ENCODE measurements around the gene SLC4A1AP. TPM values are rescaled to one million over a fixed set of nuclear protein-coding genes. Genes with fewer than 3 reads are reported as not detected.

Gene SLC4A1AP
- total and polyA plus RNA-seq, 9 of the 15 experiments (the other 6 are each of a cell fraction or from before 2014, with no cell fraction given): 8.1 to 40.5 (median 35.3) TPM

DNA sequence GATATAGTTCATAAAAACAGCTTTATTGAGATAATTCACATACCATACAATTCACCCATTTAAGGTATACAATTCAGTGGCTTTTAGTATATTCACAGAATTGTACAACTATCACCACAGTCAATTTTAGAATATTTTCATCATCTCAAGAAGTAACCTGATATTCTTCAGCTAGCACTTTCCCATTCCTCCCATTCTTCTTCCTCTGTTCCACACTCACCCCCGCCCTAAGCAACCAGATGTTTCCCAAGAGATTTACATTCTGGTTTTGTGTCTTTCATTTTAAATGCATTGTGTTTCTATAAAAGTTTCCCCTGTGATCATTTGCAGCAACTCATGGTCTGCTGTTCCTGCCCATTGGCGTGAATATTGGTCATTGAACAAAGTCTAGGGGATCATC lies 29.4 kb upstream of the SLC4A1AP start:
- ATAC-seq: no peak
- intact Hi-C loops (cut with micrococcal nuclease) (no loop called here), in situ Hi-C loops (cut with MboI) (no loop called here)
- Histone ChIP-seq H3K4me2 (ENCODE audit: insufficient read depth, low read length) (no peak overlapping the region), H3K27ac (ENCODE audit: extremely low read depth, low read depth, low read length) (no peak overlapping the region), H3K27me3 (ENCODE audit: control insufficient read depth in 2 of 2, insufficient read depth in 2 of 2, low read length in 2 of 2) (no peaks in the 10 kb centered on the region), H3K4me3 (no peak overlapping the region), H3K9ac (ENCODE audit: insufficient read depth in 1 of 2, low read depth in 2 of 2, low read length in 2 of 2) (no peak overlapping the region), H3K4me1 (replicated peaks in 1 of 2; ENCODE audit: control insufficient read depth in 2 of 2, insufficient read depth in 2 of 2, low read length in 2 of 2) (peaks cover 0 to 2% of the 10 kb centered on the region in 2 experiments; a peak in 2 of 5 replicates), H3K36me3 (ENCODE audit: control insufficient read depth, insufficient read depth, low read length) (peaks cover 77% of the 10 kb centered on the region), H3K9me3 (replicated peaks; ENCODE audit: control insufficient read depth, insufficient read depth, low read depth, low read length) (no peaks in the 10 kb centered on the region), H2AFZ (ENCODE audit: low read depth, low read length) (no peak overlapping the region), H3K79me2 (ENCODE audit: control insufficient read depth, insufficient read depth, low read length) (peaks cover 6% of the 10 kb centered on the region), H4K20me1 (replicated peaks; ENCODE audit: control insufficient read depth, insufficient read depth, low read length) (no peaks in the 10 kb centered on the region), H3K9me1 (ENCODE audit: control insufficient read depth, insufficient read depth, low read length) (no peaks in the 10 kb centered on the region)
- TF ChIP-seq, protein P1, sequence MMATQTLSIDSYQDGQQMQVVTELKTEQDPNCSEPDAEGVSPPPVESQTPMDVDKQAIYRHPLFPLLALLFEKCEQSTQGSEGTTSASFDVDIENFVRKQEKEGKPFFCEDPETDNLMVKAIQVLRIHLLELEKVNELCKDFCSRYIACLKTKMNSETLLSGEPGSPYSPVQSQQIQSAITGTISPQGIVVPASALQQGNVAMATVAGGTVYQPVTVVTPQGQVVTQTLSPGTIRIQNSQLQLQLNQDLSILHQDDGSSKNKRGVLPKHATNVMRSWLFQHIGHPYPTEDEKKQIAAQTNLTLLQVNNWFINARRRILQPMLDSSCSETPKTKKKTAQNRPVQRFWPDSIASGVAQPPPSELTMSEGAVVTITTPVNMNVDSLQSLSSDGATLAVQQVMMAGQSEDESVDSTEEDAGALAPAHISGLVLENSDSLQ (IDR thresholded peaks at IDR 0.05): no peak
- no peak for TF ChIP-seq ZNF143 (CRISPR knock-in tag; IDR thresholded peaks at IDR 0.05)
- no peak for TF ChIP-seq PML (IDR thresholded peaks at IDR 0.05; ENCODE audit: low read length)
- TF ChIP-seq, protein P2, sequence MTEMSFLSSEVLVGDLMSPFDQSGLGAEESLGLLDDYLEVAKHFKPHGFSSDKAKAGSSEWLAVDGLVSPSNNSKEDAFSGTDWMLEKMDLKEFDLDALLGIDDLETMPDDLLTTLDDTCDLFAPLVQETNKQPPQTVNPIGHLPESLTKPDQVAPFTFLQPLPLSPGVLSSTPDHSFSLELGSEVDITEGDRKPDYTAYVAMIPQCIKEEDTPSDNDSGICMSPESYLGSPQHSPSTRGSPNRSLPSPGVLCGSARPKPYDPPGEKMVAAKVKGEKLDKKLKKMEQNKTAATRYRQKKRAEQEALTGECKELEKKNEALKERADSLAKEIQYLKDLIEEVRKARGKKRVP (CRISPR knock-in tag; IDR thresholded peaks at IDR 0.05): no peak
- TF ChIP-seq EGR1 (conservative IDR thresholded peaks at IDR 0.05): no peak
- FAIRE-seq: no peak
- BruUV-seq (replicated peaks): no TSS peak
- POLR2A ChIA-PET: interaction anchor here (1.2 kb wide), 1 partner anchor 96 kb away, joined by 3 read pairs; no protein-coding TSS in a partner anchor
- DNase-seq (ENCODE audit: extremely low read depth in 1 of 4, low spot score in 3 of 4): no peak
- 88% methylated on average over 2 of the region's 2 CpGs for WGBS (ENCODE audit: insufficient coverage, low coverage, missing lambda C conversion rate)
- CTCF ChIA-PET (ENCODE audit: low intra/inter-chr PET ratio): no interaction called here
